Astrocyte of the cerebellum (primary cell): ENCODE measurements around the gene STING1.

Source experiments
- DNase-seq: peaks from one replicate; pipeline ENCODE4 v3.0.0-alpha.2; 2011; ENCODE audit warnings: low read depth
- H3K4me3 ChIP-seq: 2 replicates; pipeline ENCODE4 v1.5.1; 2011; ENCODE audit warnings: mild to moderate bottlenecking, low read depth, low read length, moderate library complexity
- in situ Hi-C: cut with HindIII; loops from 2 replicates; pipeline ENCODE4 v1.10.0; 2017; ENCODE audit warnings: low sequenced_read_pairs
- TF ChIP-seq, protein P1 (sequence below): IDR thresholded peaks from 2 replicates; pipeline ENCODE4 v1.5.1; 2012; ENCODE audit warnings: low read length, low read depth, moderate library complexity, mild to moderate bottlenecking; ENCODE audit errors: missing control alignments

Gene STING1

DNA sequence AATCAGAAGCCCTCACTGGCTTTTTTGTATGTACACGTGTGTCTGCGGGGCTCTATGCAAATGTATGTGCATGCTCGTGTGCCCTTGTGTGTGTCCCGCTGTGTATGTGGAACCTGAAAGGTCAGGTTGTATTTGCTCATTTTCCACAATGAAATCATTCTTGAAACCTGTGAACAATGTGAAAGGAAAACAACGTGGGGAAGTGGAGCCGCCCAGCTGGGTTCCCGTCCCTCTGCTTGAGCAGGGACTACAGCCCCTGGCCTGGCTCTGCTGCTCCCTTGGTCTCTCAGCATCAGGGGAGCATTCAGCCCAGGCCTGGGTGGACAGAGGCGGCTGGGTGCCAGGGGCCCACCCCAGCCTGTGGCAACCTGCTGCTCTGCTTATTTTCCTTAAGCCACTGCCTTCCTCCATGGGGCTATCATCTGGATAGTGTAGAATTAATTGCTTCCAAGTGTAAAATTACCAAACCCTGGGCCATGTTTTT lies 23.1 kb downstream of the STING1 start:
- no peak overlapping the region for H3K4me3 ChIP-seq
- in situ Hi-C loops: no loop called here
- no peak for DNase-seq
- TF ChIP-seq, protein P1, sequence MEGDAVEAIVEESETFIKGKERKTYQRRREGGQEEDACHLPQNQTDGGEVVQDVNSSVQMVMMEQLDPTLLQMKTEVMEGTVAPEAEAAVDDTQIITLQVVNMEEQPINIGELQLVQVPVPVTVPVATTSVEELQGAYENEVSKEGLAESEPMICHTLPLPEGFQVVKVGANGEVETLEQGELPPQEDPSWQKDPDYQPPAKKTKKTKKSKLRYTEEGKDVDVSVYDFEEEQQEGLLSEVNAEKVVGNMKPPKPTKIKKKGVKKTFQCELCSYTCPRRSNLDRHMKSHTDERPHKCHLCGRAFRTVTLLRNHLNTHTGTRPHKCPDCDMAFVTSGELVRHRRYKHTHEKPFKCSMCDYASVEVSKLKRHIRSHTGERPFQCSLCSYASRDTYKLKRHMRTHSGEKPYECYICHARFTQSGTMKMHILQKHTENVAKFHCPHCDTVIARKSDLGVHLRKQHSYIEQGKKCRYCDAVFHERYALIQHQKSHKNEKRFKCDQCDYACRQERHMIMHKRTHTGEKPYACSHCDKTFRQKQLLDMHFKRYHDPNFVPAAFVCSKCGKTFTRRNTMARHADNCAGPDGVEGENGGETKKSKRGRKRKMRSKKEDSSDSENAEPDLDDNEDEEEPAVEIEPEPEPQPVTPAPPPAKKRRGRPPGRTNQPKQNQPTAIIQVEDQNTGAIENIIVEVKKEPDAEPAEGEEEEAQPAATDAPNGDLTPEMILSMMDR: no peak

DNA sequence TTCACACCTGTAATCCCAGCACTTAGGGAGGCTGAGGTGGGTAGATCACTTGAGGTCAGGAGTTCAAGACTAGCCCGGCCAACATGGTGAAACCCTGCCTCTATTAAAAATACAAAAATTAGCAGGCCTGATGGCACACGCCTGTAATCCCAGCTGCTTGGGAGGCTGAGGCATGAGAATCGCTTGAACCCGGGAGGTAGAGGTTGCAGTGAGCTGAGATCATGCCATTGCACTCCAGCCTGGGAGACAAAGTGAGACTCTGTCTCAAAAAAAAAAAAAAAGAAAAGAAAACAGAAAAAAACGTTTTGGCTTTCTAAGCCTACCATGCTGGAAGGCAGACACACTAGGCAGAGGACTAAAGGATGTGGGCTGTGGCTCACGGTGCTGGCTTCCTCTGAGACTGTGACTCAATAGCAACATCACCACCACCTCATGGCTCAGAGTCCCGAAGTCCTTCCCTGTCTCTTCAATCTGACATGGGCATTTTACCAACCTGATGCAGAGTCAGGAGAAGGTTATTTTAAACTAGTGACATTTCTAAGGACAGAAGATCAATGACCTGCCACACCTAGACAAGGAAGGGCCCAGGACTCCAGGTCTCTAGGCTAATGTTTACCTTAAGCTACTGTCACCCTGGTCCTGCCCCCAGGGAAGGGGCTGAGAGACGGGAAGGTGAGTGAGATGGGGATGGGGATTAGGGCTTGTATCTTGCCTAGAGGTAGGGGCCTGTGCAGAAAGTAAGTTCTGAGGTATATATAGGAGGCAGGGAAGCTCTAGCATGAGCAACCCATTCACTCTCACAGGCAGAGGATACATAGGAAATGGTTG lies 23.8 kb downstream of the STING1 start:
- TF ChIP-seq, protein P1: no peak
- no peak overlapping the region for H3K4me3 ChIP-seq
- in situ Hi-C loops: no loop called here
- DNase-seq: peak; percentile 66

DNA sequence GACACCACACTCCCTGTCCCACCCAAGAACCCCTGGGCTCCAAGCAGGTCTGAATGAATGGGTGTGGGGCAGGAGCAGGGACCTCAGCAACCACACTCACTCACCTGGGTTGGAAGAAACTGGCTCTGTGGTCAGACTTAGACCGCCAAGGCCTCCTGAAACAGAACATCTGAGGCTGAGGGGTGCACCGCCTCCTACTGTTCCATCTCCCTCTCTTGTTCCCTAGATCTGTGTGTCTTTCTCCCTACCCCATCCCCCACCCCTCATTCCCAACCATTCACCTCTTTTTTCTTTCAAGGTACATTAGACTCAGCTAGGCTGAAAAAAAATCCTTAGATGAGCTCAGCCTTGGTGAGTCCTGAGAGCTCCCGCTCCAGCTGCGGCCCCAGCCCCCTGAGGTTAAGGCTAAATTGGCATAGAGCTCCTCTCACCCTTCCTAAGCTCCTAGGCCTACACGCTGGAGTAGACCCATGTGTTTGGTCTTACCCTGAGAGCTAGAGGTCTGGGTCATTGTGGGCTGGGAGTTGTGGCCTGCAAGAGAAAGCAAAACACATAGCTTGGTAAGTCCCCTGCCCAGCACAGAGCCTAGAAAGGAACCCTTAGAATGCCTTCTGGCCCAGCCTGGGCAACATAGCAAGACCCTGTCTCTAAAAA lies 24.8 kb downstream of the STING1 start:
- in situ Hi-C loops: no loop called here
- DNase-seq: no peak
- TF ChIP-seq, protein P1: no peak
- H3K4me3 ChIP-seq: no peak overlapping the region

DNA sequence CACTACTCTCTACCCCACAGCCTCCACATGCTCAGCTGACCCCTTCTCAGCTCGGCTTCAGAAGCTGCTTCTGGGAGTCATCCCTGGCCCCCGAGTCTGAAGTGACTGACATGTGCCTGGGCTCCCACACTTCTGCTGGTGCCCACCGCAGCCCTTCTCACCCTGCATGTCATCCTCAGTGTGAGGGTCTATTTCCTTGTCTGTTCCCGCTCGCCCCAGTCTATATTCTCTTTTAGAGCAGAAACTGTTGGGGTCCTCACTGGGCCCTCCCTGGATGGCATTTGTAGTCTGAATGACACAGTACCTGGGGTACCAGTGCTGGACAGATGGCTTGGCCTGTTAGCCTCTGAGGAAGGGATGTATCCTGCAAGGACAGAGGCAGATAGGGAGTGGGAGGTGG lies 25.3 kb downstream of the STING1 start:
- TF ChIP-seq, protein P1: no peak
- in situ Hi-C loops: no loop called here
- no peak for DNase-seq
- H3K4me3 ChIP-seq: no peak overlapping the region

DNA sequence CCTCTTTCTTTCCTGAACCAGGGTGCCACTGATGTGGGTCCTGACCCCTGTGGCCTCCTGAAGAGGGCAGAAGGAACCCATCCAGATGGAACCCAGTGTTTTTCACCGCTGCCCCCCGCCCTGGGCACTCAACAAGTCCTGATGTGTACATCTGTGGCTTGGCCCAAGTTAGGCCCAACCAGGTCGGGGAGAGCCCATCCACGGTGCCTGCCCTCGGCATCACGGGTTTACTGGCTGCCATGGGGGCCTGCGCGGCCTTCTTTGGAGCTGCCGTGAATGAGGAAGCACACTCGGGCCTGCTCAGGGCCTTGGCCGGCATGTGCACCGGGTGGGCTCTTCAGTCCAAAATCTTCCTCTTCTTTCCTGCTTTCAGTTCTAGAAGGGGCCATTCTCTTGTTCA lies 25.8 kb downstream of the STING1 start:
- TF ChIP-seq, protein P1: no peak
- no peak overlapping the region for H3K4me3 ChIP-seq
- no peak for DNase-seq
- in situ Hi-C loops: no loop called here

DNA sequence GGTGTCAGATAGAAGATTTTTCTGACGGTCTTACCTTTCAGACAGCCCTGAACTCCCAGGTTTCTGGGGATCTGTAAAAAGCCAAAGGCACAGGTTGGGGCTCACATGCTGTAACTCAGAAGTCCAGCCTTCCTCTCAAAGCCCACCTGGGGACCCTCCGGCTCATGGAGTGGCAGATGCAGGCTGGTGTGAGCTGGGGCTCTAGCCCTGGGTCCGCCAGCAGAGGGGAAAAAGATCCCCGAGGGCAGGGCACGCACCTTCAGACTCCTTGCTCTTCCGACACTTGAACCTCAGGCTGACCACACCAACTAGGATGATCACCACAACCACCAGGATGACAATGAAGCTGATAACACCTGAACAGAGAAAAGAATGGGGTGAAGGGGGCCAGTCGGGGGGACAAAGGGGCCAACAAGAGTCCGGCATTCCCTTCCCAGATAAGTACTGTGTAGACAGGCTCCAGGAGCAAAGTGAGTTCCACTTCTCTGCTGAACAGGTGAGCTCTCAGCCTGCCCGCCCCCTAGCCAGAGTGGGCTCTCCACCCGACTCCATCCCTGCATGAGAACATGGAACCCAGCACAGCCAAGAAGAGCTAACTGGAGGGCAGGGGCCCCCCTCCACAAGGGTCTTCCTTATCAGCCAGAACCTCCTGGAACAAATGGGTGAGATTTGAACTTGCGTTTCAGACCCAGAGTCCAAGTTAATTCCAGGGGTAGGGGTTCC lies 27.8 kb downstream of the STING1 start:
- in situ Hi-C loops: no loop called here
- no peak overlapping the region for H3K4me3 ChIP-seq
- TF ChIP-seq, protein P1: no peak
- no peak for DNase-seq
